ENCODE data around the gene SOX5.
A peak's percentile ranks its signal among the peaks of the same experiment; 100 is the strongest.

The SOX5 gene

DNA sequence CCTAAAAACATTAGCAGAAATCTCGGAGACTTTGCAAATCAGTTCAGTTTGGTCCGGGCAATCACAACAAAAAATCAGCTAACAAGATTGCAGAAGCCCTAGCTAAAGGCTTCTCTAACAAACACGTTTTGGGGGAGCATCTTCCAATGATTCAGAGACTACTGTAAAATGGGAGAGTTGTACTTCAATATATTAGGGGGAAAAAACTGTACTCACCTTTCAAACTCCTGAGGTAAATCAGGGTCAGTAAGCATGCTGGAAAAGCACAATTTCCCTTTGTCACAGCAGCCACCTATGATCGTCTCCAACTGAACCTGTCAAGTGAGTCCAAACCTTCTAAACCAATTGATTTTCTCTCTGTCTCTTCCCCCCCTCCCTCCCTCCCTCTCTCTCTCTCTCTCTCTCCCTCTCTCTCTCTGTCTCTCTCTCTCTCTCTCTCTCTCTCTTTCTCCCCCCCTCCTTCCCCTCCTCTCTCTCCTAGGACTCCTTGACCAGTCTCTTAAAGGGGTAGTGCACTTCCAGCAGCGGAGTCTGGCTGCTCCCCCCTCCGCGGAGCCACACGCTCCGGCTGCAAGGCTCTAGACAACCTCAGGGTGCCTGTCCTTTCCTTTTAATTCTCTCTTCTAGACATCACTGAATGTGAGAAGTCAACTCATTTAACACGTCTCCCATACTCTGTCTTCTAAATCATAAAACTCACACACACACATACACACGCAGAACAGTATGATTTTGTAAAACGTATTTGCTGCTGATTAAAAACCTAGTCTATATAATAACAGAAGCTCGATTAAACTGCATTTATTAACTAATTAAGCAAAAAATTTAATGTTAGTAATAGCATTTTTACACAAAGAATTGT lies at the start of gene SOX5:
Gene SOX5 (minus strand): TSS at position 323 of the 862 bp plus-strand sequence. CDS start 69 bp downstream, at position 254.
- peak; percentile 75 for DNase-seq (ENCODE audit: low read depth)
- H3K4me3 ChIP-seq (ENCODE audit: control insufficient read depth, low read depth, low read length) = peak within 1 kb of the TSS; percentile 65
- no peak for TF ChIP-seq CTCF (conservative IDR thresholded peaks at IDR 0.05; ENCODE audit: control insufficient read depth, insufficient read depth, low read depth, low read length)

DNA sequence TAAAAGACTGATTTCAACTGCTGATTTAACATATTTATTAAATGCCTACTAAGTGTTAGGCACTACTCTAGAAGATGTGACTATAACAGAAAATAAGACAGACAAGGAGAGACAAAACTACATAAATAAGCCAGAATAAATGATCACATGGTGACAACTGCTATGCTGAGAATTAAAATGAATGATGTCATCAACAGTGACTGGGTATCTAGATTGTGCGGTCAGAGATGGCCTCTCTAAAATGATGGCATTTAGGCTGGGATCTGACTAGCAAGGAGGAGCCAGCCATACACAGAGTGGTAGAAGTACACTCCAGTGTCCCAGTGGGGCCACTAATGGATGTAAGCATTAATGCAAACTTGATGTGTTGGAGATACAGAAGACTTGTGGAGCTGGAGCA lies 37.6 kb upstream of the SOX5 start:
- no peak for DNase-seq (ENCODE audit: low read depth)
- TF ChIP-seq CTCF (conservative IDR thresholded peaks at IDR 0.05; ENCODE audit: control insufficient read depth, insufficient read depth, low read depth, low read length) = no peak
- H3K4me3 ChIP-seq (ENCODE audit: control insufficient read depth, low read depth, low read length) = no peak overlapping the region

GRCh38 chr12:23980826-23981225 lies 31.4 kb upstream of the SOX5 start:
- no peak for TF ChIP-seq CTCF (conservative IDR thresholded peaks at IDR 0.05; ENCODE audit: control insufficient read depth, insufficient read depth, low read depth, low read length)
- no peak for DNase-seq (ENCODE audit: low read depth)

GRCh38 chr12:23964812-23965211 lies 15.3 kb upstream of the SOX5 start:
- DNase-seq (ENCODE audit: low read depth) = no peak
- no peak overlapping the region for H3K4me3 ChIP-seq (ENCODE audit: control insufficient read depth, low read depth, low read length)
- TF ChIP-seq CTCF (conservative IDR thresholded peaks at IDR 0.05; ENCODE audit: control insufficient read depth, insufficient read depth, low read depth, low read length) = no peak

More at GRCh38 chr12:23980826-23981225, 31.4 kb upstream of the SOX5 start:
- H3K4me3 ChIP-seq (ENCODE audit: control insufficient read depth, low read depth, low read length) = no peak overlapping the region

DNA sequence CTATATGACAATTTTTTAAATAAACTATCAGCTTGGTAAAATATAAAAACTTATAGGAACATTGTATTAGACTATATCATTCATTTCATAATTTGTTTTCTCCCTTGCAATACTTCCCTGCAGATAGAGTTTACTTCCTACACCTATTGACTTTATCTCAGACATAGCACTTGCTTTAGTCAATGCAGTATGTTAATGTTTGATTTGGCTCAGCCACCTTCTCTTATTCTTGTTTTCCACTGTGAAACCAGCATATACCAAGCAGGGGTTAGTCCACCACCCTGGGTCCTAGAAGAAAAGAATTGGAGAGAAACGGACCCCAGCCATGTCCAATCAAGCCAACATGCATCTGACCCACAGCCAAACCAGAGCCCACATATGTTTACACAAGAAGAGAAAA lies 10.4 kb upstream of the SOX5 start:
- no peak overlapping the region for H3K4me3 ChIP-seq (ENCODE audit: control insufficient read depth, low read depth, low read length)
- DNase-seq (ENCODE audit: low read depth) = no peak
- TF ChIP-seq CTCF (conservative IDR thresholded peaks at IDR 0.05; ENCODE audit: control insufficient read depth, insufficient read depth, low read depth, low read length) = no peak

DNA sequence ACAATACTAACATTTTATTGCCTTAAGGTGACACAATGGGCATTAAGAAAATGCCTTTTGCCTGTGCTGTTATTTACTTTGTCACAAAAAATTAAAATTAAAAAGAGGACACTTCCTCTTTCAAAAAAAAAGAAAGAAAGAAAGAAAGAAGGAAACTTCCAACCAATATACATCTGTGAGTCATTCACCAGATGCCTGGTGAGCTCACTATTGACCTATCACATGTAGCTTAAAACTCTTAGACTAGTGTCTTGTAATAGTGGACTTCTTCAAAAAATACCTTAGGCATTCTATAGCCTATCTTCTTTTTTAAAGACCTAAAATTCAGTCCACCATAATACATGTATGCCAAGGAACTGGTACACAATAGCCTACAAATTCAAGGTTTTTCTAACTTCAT lies 4.9 kb upstream of the SOX5 start:
- TF ChIP-seq CTCF (conservative IDR thresholded peaks at IDR 0.05; ENCODE audit: control insufficient read depth, insufficient read depth, low read depth, low read length) = no peak
- no peak overlapping the region for H3K4me3 ChIP-seq (ENCODE audit: control insufficient read depth, low read depth, low read length)
- peak; percentile 78 for DNase-seq (ENCODE audit: low read depth)

Data from fibroblast of mammary gland (primary cell).